Smooth muscle cell (in vitro differentiated cells): ENCODE measurements around the gene SMYD2. TPM values are rescaled to one million over a fixed set of nuclear protein-coding genes. Genes with fewer than 3 reads are reported as not detected.

ENCODE experiments used
- DNase-seq: peaks from one replicate; lab custom pipeline; 2025; ENCODE audit not compliant: unreplicated experiment; lab: John Stamatoyannopoulos, UW
- H2AFZ ChIP-seq: fragments of 200-600 bp; sonication (generic); 2 replicates; pipeline ENCODE4 v1.6.0; 2016; ENCODE audit warnings: antibody characterized with exemption, low read depth, mild to moderate bottlenecking
- H3F3A ChIP-seq: fragments of 200-600 bp; sonication (generic); 2 replicates; pipeline ENCODE4 v1.6.0; 2017; ENCODE audit warnings: antibody characterized with exemption, low read depth
- H3K27ac ChIP-seq: fragments of 200-600 bp; sonication (generic); 2 replicates; pipeline ENCODE4 v1.5.1; 2016; ENCODE audit warnings: low read depth, mild to moderate bottlenecking
- H3K27me3 ChIP-seq: fragments of 200-600 bp; sonication (generic); 2 replicates; pipeline ENCODE4 v1.6.1; 2016; ENCODE audit warnings: low read depth, mild to moderate bottlenecking
- H3K36me3 ChIP-seq: fragments of 200-600 bp; sonication (generic); 2 replicates; pipeline ENCODE4 v1.5.1; 2016; ENCODE audit warnings: low read depth
- H3K4me1 ChIP-seq: fragments of 200-600 bp; sonication (generic); 2 replicates; pipeline ENCODE4 v1.5.1; 2016; ENCODE audit warnings: low read depth
- H3K4me2 ChIP-seq: fragments of 200-600 bp; sonication (generic); 2 replicates; pipeline ENCODE4 v1.6.0; 2016; ENCODE audit warnings: mild to moderate bottlenecking
- H3K4me3 ChIP-seq: fragments of 200-600 bp; sonication (generic); 2 replicates; pipeline ENCODE4 v1.5.1; 2016; ENCODE audit warnings: mild to moderate bottlenecking
- H3K79me2 ChIP-seq: fragments of 200-600 bp; sonication (generic); 2 replicates; pipeline ENCODE4 v1.6.0; 2016; ENCODE audit warnings: low read depth, mild to moderate bottlenecking
- H3K9ac ChIP-seq: fragments of 200-600 bp; sonication (generic); 2 replicates; pipeline ENCODE4 v1.6.0; 2016; ENCODE audit warnings: low read depth
- H3K9me3 ChIP-seq: fragments of 200-600 bp; sonication (generic); replicated peaks from 2 replicates; pipeline ENCODE4 v1.5.1; 2016; ENCODE audit warnings: low read depth
- H4K20me1 ChIP-seq: fragments of 200-600 bp; sonication (generic); 2 replicates; pipeline ENCODE4 v1.6.0; 2016; ENCODE audit warnings: low read depth
- WGBS: methylation state at CpG from one replicate; pipeline ENCODE4 v1.1.7; 2016; ENCODE audit warnings: low lambda C conversion rate; 5-methylcytosine and 5-hydroxymethylcytosine counted together
- polyA plus RNA-seq: library from polyadenylated mRNA; unstranded; fragments of >200 nt; fragmentation: Nextera tagmentation; extraction: Ambion mirVana; gene quantifications from 2 replicates; pipeline ENCODE4 v1.2.1, GENCODE V29; 2016
- total RNA-seq: library from RNA; depleted of rRNA; stranded (reverse); fragments of >200 nt; gene quantifications from 2 replicates; pipeline ENCODE4 v1.2.3, GENCODE V29; 2014
- TF ChIP-seq, protein P1 (sequence below): fragments of 200-600 bp; sonication (generic); IDR thresholded peaks from 2 replicates; pipeline ENCODE4 v1.5.1; 2017; ENCODE audit warnings: borderline replicate concordance, mild to moderate bottlenecking, antibody characterized with exemption; ENCODE audit not compliant: insufficient read depth, poor library complexity, severe bottlenecking

SMYD2 gene
- total and polyA plus RNA-seq, 2 experiments from 2014 or later: 31.1 to 39.7 TPM

DNA sequence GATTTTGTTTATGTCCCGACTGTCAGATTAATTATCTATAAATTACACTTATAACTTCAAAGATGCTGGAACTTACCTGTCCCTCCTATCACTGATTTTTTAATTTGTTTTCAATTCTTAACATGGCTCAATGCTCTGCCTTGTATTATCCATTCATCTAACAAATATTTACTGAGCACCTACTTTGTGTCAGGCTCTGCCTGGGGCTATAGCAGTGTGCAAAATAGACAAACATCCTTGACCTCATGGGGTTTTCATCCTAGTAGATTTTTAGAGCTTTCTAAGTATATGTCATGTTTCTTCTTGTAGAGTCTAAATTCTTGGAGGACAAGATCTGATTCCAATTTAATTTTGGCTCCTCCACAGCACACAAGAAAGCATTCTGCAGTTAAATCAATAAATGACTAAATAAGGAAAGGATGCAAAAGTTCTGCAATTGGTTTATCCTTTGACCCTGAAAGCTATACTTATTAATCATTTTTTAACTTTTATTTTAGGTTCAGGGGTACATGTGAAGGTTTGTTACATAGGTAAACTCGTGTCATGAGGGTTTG is 10.8 kb upstream of the SMYD2 start:
- H3K4me1 ChIP-seq: peaks cover 3% of the 10 kb centered on the region
- no peaks in the 10 kb centered on the region for H3F3A ChIP-seq
- peaks cover 5% of the 10 kb centered on the region for H3K27me3 ChIP-seq
- H3K9me3 ChIP-seq: no peaks in the 10 kb centered on the region
- TF ChIP-seq, protein P1, sequence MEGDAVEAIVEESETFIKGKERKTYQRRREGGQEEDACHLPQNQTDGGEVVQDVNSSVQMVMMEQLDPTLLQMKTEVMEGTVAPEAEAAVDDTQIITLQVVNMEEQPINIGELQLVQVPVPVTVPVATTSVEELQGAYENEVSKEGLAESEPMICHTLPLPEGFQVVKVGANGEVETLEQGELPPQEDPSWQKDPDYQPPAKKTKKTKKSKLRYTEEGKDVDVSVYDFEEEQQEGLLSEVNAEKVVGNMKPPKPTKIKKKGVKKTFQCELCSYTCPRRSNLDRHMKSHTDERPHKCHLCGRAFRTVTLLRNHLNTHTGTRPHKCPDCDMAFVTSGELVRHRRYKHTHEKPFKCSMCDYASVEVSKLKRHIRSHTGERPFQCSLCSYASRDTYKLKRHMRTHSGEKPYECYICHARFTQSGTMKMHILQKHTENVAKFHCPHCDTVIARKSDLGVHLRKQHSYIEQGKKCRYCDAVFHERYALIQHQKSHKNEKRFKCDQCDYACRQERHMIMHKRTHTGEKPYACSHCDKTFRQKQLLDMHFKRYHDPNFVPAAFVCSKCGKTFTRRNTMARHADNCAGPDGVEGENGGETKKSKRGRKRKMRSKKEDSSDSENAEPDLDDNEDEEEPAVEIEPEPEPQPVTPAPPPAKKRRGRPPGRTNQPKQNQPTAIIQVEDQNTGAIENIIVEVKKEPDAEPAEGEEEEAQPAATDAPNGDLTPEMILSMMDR: no peak
- no peaks in the 10 kb centered on the region for H3K36me3 ChIP-seq
- H3K4me3 ChIP-seq: no peak overlapping the region
- H3K9ac ChIP-seq: no peak overlapping the region
- DNase-seq: no peak
- no peak overlapping the region for H2AFZ ChIP-seq
- H3K79me2 ChIP-seq: no peaks in the 10 kb centered on the region
- WGBS: 82% methylated on average over 2 of the region's 2 CpGs
- no peak overlapping the region for H3K4me2 ChIP-seq
- H3K27ac ChIP-seq: no peak overlapping the region
- no peaks in the 10 kb centered on the region for H4K20me1 ChIP-seq

DNA sequence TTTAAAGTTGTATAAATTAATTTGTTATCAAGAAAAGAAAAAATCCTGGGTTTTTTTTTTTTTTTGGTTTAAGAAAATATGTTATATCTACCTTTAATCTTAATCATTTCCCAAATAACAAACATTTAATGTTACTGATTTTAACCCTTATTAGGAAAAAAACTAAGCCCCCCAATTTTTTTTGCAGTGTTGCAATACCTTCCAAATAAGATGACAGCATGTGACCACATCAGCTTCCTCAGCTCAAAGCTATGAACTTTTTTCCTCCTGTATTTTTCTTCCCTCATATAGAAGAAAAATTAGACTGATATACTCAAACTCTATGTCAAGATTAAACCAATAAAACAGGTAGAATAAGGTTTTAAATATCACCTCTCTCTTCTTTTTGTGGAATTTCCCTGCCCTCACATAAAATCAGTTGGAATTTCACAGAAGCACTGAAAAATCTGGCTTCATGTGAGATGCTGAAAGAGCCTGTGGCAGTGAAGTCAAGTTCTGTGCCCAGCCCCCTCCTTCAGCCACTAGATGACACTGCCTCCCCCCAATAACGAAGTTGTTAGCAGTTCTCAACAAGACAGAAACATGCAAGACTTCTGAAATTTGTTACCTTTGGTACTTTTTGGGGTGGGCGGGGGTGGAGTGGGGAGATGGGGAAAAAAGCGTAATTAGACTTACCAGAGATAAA is 9.6 kb upstream of the SMYD2 start:
- Histone ChIP-seq H3K9me3 (no peaks in the 10 kb centered on the region), H2AFZ (no peak overlapping the region), H4K20me1 (no peaks in the 10 kb centered on the region), H3K36me3 (no peaks in the 10 kb centered on the region), H3K4me3 (no peak overlapping the region), H3K79me2 (no peaks in the 10 kb centered on the region), H3K9ac (no peak overlapping the region), H3K27ac (no peak overlapping the region), H3K4me2 (no peak overlapping the region), H3K4me1 (no peaks in the 10 kb centered on the region), H3F3A (no peaks in the 10 kb centered on the region), H3K27me3 (peaks cover 5% of the 10 kb centered on the region)
- TF ChIP-seq, protein P1: no peak
- WGBS: 41% methylated on average over 3 of the region's 3 CpGs
- no peak for DNase-seq

DNA sequence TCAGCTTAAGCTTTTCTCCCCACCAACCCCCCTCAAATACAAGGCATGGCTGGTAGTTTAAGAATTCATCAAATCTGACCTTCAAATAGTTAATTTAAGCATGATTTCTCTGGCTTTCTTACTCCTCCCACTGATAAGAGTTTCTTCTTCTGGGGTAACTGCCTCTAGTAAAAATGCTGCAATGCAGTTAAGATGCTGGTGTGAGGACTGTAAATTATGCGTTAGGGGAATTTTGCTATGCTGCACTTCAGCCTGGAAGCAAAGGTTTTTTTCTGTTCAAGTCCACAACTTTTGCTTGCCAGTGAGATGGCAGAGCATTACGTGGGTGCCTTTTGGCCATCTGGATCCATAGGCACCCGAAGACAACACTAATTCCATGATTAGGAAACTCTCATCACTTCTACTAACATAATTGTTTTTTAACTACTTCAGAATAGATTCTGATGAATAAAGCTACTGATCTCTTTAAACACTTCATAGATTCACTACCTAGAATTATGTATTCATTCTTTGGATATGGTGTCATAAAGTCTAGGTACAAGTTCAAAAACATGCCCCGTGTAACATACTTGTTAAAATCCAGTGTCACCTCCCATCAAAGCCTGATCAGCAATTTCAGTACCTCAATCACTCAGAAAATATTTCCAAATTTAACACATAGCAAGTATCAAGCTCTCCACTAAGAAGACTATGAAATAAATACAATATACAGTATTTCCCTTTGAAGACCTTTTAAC is 8.8 kb upstream of the SMYD2 start:
- Histone ChIP-seq H3F3A (peaks cover 1% of the 10 kb centered on the region), H3K79me2 (no peaks in the 10 kb centered on the region), H3K4me1 (no peaks in the 10 kb centered on the region), H3K9ac (no peak overlapping the region), H3K36me3 (no peaks in the 10 kb centered on the region), H3K27me3 (peaks cover 5% of the 10 kb centered on the region), H3K9me3 (no peaks in the 10 kb centered on the region), H4K20me1 (no peaks in the 10 kb centered on the region), H2AFZ (no peak overlapping the region), H3K27ac (no peak overlapping the region), H3K4me3 (no peak overlapping the region), H3K4me2 (no peak overlapping the region)
- WGBS: 40% methylated on average over 4 of the region's 4 CpGs
- DNase-seq: no peak
- TF ChIP-seq, protein P1: no peak
